Bone marrow (tissue), 2 donors: ENCODE results near the gene RSRC2.
"Not testable (repeated sequence)": the region's sequence is repeated elsewhere in the genome, so short reads cannot be mapped to it uniquely, and the experiment has no call there.

Experiments
- DNase-seq, 2 donors: peaks; one replicate each; lab custom pipeline; 2025; lab: John Stamatoyannopoulos, UW

Gene RSRC2

DNA sequence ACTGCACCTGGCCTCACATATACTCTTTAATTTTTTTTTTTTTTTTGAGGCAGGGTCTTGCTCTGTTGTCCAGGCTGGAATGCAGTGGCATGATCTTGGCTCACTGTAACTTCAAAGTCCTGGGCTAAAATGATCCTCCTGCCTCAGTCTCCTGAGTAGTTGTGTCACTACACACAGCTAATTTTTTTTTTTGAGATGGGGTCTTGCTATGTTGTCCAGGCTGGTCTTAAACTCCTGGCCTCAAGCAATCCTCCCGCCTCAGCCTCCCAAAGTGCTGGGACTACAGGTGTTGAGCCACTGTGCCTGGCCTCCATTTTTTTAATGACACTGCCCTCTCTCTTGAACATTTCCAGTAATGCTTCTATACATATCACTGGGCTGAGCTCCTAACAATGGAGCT, 42.4 kb downstream of the RSRC2 start:
- not testable (repeated sequence) for DNase-seq

DNA sequence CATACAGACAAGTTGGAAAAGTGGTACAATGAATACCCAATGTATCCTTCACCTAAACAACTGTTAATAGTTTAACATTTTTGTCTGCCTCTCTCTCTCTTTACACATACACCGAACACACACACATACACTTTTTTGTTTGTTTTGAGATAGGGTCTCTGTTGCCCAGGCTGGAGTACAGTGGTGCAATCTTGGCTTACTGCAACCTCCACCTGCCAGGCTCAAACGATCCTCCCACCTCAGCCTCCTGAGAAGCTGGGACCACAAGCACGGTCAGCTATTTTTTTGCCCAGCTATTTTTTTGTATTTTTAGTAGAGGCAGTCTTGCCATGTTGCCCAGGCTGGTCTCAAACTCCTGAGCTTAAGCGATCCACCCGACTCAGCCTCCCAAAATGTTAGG, 42.8 kb downstream of the RSRC2 start:
- DNase-seq = no peak

DNA sequence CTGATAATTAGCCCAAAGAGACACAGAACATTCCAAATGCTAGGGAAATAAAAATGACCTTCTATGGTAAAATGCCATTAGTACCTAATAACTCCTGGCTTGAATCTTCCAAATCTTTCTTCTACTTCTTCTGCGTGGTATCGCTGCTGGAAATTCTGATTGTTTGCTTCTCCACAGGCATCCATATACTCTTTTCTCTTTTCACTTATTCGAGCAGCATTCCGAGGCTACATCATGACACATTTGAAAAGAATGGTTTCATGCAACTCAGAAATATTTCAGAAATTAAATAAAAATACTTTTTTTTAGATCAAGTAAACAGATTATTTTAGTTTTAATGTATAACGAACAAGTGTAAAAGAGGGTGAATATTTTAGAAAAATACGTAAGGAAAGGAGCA, 44.9 kb downstream of the RSRC2 start:
- DNase-seq = no peak

DNA sequence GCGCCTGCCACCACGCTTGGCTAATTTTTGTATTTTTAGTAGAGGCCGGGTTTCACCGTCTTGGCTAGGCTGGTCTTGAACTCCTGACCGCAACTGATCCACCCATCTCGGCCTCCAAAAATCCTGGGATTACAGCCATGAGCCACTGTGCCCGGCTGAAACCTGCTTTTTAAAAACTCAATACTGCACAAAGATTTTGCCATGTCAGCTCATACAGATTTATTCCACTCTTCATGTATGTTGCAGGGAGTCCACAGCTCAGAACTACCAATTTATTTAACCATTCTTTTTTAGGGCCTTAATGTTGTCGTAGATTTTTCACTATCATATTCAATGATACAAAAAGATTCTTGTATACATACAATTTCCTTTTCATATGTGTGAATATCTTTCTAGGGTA, 46.0 kb downstream of the RSRC2 start:
- DNase-seq = no peak

DNA sequence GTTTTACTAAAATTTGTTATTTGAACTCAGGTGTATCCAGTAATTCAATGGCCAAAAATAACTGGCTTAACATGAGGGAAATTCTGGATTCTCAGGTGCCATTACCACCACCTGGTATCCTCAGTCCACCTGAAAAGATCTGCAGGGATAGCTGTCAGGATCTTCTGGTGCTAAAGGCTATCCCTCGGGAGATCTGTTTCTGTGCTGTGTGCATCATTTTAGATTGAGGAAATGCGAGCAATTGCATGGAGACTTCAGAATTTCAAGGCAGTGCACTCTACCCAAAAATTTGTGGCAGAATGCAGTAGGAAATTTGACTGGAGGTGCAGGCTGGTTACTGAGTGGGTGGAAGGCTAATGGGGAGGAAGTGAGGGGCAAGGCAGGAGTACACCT, 52.4 kb downstream of the RSRC2 start:
- no peak for DNase-seq

DNA sequence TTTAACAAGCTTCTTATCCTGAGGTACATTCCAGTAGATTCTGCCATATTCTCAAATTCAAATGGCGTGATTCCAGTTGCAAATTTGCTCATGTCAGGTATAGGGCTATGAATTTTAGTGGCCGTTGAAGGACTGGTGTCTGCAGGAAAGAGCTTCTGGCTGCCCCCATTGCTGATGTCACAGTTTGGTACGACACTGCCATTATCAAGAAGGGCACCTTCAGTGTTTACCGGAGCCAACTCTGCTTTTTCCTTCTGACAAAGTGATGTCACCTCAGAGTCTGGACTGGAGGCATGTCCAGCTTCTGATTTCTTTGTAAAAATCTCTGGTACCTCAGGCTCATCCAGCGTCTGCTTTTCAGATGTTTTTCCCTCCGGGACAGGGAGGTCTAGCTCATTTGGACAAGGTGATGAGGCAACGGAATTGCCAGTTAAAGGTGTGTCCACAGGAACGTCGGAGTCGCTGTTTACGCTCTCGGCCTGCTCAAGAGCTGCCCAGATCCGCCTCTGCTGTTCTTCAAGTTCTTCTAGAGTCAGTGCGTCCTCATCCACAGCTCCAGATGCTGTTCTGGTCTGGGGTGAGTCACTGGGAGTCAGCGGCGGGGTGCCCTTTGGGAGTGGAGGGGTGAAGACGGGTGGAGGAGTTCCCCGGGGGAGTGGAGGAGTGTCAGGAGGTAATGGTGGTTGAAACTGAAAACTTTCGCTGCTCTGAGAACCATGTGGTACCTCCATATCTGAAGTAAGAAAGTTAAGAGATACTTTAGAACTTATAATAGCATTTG, 53.0 kb downstream of the RSRC2 start:
- no peak for DNase-seq

DNA sequence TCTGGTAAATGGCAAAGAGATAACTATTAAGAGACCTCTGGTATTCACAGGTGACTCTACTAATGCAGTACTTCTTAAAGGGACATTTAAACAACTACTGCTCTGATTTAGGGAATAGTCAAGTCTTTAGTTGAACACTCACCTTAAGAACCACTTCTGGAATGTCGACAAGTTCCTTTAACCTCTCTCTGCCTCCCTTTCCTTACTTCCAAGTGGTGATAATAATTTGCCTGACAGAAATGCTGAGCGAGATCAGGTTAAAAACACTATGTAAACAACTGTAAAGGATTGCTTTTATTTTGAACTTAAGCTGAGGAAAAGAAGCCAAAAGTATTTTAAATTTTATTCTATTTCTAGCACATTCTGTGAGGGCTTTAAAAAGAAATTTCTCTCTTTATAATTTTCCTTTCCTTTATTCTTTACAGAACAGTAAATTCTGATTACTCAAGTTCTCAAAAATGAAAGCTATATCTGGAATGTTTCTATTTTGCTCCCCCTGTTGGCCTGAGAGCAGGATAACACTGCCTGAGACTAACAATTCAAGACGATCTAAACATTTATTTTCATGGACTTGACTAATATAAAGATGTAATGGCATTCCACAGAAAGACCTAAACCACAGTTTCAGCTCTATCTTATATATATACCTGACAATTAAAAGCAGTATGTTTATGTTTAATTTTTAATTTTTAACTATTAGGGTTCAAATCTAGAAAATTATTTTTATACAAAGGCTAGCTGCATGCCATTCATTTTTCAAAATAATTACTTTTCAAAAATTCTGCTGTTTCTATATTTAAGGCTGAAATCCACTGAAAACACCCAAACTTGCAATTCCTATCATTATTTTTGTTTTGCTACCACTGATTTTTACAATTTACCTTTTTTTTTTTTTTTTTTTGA, 55.2 kb downstream of the RSRC2 start:
- DNase-seq = peak in 1 of 2 donors; percentile 58

DNA sequence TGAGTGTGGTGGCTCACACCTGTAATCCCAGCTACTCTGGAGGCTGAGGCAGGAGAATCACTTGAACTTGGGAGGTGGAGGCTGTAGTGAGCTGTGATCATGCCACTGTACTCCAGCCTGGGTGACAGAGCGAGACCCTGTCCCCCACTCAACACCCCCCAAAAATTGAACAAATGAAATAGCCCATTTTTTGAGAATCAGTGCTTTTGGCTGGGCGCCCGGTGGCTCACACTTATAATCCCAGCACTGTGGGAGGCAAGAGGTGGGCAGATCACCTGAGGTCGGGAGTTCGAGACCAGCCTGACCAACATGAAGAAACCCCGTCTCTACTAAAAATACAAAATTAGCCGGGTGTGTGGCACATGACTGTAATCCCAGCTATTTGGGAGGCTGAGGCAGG, 56.2 kb downstream of the RSRC2 start:
- DNase-seq = not testable (repeated sequence)

DNA sequence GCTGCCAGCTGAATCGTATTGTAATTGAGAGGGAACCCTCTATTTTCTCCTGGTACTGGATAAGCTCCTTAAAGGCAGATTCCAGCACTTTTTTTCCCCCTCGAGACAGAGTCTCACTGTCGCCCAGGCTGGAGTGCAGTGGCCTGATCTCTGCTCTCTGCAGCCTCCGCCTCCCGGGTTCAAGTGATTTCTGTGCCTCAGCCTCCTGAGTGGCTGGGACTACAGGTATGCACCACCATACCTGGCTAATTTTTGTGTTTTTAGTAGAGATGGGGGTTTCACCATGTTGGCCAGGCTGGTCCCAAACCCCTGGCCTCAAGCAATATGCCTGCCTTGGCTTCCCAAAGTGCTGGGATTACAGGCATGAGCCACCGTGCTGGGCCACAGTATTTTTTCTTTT, 56.9 kb downstream of the RSRC2 start:
- DNase-seq = not testable (repeated sequence)

DNA sequence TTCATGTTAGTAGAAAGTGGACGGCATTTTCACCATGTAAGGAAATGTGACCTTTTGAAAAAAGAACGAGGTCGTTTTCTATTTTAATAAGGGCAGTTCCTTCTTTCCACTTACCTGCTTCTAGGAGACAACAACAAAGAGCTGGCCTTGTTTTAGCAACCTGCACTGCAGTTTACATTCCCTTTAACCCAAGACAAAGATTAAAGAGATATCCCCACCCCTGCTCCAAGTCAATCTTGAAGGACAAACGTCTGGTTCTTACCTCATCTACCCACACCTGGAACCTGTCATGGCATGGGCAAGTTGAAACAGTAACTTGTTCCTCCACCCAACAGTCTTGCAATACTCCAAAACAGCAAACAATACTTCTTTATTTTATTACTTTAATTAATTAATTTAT, 58.8 kb downstream of the RSRC2 start:
- DNase-seq = no peak

DNA sequence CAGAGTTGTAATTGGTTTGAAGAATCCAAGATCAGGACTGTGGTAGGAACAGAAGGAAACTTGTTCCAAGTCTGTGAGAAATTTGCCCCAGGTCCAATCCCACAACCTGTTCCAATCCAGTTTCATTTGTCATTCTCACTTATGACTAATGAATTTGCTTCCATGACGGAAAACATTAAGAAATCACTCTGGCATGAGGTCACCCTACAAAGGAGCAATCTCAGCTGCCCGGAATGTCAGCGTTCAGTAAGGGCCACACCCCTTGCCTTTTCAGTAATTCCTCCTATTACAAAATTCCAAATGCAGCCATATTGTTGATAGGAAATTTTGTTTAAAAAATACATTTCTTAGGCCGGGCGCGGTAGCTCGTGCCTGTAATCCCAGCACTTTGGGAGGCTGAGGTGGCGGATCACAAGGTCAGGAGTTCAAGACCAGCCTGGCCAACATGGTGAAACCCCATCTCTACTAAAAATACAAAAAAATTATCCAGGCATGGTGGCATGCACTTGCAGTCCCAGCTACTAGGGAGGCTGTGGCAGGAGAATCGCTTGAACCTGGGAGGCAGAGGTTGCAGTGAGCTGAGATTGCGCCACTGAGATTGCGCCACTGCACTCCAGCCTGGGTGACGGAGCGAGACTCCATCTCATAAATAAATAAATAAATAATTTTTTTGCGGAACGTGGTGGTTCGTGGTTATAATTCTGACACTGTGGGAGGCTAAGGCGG, 62.3 kb downstream of the RSRC2 start:
- peak in 1 of 2 donors; percentile 8 for DNase-seq

DNA sequence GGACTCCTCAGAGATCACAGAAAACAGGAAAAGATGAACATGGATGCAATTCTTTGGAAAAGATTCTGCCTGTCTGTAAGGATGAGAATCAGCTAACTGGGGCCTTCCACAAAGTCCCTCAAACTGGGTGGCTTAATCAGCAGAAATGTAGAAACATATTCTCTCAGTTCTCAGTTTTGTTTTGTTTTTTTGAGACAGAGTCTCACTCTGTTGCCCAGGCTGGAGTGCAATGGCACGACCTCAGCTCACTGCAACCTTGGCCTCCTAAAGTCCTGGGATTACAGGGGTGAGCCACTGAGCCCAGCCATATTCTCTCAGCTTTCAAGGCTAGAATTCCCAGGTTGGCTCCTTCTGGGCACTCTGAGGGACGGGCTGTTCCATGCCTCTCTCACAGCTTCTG, 66.1 kb downstream of the RSRC2 start:
- no peak for DNase-seq

DNA sequence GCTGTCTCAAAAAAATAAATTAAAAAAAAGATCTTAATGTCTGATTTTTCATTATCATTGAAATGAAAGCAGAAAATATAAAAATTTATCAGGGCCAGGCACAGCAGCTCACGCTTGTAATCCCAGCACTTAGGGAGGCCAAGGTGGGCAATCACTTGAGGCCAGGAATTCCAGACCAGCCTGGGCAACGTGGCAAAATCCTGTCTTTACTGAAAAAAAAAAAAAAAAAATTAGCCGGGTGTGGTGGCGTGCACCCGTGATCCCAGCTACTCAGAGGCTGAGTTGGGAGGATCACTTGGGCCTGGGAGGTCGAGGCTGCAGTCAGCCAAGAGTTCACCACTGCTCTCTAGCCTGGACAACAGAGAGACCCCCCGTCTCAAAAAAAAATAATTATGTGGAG, 66.7 kb downstream of the RSRC2 start:
- DNase-seq = no peak

DNA sequence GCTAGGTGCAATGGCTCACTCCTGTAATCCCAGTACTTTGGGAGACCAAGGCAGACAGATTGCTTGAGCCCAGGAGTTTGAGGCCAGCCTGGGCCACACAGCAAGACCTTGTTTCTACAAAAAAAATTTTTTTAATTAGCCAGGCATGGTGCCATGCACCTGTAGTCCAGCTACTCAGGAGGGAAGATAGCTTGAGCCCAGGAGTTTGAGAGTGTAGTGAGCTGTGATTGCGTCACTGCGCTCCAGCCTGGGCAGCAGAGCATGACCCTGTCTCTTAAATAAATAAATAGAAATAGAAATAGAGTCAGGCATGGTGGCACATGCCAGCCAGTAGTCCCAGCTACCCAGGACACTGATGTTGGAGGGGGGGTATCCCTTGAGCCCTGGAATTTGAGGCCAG, 67.5 kb downstream of the RSRC2 start:
- DNase-seq = no peak

DNA sequence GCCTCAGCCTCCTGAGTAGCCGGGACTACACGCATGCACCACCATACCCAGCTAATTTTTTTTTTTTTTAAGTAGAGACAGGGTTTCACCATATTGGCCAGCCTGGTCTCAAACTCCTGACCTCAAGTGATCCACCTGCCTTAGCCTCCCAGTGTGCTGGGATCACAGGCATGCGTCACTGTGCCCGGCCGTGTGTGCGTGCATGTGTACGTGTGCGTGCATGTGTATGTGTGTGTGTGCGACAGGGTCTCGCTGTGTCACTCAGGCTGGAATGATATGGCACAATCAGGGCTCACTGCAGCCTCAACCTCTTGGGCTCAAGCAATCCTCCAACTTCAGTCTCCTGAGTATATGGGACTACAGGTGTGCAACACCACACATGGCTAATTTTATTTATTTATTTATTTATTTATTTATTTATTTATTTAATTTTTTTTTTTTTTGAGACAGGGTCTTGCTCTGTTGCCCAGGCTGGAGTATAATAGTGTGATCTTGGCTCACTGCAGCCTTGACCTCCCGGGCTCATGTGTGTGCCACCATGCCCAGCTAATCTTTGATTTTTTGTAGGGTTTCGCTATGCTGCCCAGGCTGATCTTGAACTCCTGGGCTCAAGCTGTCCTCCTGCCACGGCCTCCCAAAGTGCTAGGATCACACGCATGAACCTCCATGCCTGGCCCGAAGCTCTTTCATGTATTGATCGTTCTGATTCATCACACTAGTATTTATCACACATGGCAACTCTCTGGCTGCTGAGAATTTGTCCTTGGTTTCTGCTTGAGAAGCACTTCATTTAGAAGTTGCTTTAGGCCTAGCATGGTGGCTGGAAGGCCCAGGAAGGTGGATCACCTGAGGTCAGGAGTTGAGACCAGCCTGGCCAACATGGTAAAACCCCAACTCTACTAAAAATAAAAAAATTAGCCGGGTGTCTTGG, 68.4 kb downstream of the RSRC2 start:
- DNase-seq = no peak

DNA sequence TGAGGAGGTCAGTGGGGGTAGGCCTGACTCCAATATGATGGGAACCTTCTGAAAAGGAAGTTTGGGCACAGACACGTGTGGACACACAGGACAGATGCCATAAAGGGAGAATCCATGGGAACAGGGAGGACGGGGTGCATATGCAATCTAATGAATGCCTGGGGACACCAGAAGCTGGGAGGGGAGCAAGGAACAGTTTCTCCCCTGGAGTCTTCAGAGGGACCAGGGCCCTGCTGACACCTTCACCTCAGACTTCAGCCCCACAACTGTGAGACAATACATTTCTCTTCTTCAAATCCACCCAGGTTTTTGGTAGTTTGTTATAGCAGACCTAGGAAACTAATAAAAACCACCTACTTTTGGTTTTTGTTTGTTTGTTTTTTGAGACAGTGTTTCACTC, 69.1 kb downstream of the RSRC2 start:
- no peak for DNase-seq

DNA sequence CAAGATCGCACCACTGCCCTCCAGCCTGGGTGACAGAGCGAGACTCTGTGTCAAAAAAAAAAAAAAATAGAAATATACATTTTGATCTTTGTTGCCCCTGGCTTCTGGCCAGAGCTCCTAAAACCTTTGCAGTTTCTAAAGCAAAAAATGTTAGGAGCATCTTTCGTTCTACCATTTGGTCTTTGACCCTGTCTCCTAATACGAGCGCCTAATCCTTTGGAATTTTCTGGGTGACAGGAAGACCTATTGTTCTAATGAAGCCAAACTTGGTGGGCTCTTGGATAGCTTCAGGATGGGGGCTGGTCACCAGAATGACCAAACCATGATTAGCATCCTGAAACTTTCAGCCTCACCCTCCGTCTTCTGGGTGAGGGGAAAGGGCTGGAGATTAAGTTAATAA, 72.0 kb downstream of the RSRC2 start:
- DNase-seq = no peak

DNA sequence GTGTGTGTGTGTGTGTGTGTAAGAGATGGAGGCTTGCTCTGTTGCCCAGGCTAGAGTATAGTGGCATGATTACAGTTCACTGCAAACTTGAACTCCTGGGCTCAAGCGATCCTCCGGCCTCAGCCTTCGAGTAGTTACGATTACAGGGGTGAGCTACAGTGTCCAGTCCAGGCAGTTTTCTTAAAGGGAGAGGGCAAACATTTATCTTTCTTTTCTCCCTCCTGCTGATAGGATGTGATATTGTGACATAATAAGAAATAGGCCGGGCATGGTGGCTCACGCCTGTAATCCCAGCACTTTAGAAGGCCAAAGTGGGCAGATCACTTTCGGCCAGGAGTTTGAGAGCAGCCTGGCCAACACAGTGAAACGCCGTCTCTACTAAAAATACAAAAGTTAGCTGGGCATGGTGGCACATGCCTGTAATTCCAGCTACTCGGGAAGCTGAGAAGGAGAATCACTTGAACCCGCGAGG, 72.5 kb downstream of the RSRC2 start:
- no peak for DNase-seq
